ENCODE data around the gene SMC5.

DNA sequence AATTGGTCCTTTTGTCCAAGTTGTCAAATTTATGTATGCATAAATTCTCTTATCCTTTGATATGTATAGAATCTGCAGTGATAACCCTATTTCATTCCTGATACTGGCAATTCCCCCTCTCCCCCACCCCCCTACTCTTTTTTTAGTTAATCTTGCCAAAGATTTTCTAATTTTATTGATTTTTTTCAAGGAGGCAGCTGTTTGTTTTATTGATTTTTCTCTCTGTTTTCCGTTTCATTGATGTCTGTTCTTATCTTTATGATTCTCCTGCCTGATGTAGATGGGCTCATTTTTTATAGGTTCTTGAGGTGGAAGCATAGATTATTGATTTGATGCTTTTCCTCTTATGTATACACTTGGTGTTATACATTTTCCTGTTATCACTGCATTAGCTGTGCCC lies 34.4 kb downstream of the SMC5 start:
- TF ChIP-seq GATA2 (IDR thresholded peaks at IDR 0.05; ENCODE audit: low read depth, low read length) (no peak), GATA3 (IDR thresholded peaks at IDR 0.05; ENCODE audit: low read depth, low read length) (no peak)

Data from SH-SY5Y (cell line).